OCI-LY3 (cell line): ENCODE data around the gene SND1.

Source experiments
- CTCF ChIP-seq: fragments of 200-600, 300-600 bp; sonication (generic); IDR thresholded peaks from 2 replicates; pipeline ENCODE4 v1.5.1; 2014; ENCODE audit warnings: antibody characterized with exemption, low read length, low read depth
- EZH2phosphoT487 ChIP-seq: fragments of 200-600 bp; shearing (Covaris generic); IDR thresholded peaks from 2 replicates; pipeline ENCODE4 v1.6.1; 2018; ENCODE audit warnings: antibody characterized with exemption, mixed run types, low read depth

- TF ChIP-seq CTCF (no peak), EZH2phosphoT487 (no peak)
Measured at GRCh38 chr7:127913686-127914085, 261.7 kb downstream of the SND1 start.
